Stimulated activated memory B cell treated with anti-CD40 and anti-IgM and Interleukin-4, amounts not matched to agents 10 μg/mL and 1 μg/mL and 100 μg/mL, for 72 hours (primary cell): ENCODE measurements around the gene BMAL2.

ENCODE experiments used
- ATAC-seq: fragments of 150-1000 bp; cut with Tn5 transposase; 2 replicates; pipeline ENCODE4 v1.10.0; 2021
- H3K27ac Mint-ChIP-seq: one replicate; pipeline ENCODE4 v1.8.0; 2022; ENCODE audit warnings: mild to moderate bottlenecking, mixed read lengths
- H3K27me3 Mint-ChIP-seq: one replicate; pipeline ENCODE4 v1.8.0; 2022; ENCODE audit warnings: mixed read lengths
- H3K36me3 Mint-ChIP-seq: one replicate; pipeline ENCODE4 v1.8.0; 2022; ENCODE audit warnings: mixed read lengths
- H3K4me1 Mint-ChIP-seq: one replicate; pipeline ENCODE4 v1.8.0; 2022; ENCODE audit warnings: mixed read lengths
- H3K4me3 Mint-ChIP-seq: one replicate; pipeline ENCODE4 v1.8.0; 2022; ENCODE audit warnings: mild to moderate bottlenecking, moderate library complexity, mixed read lengths
- H3K9me3 Mint-ChIP-seq: one replicate; pipeline ENCODE4 v1.8.0; 2022; ENCODE audit warnings: mixed read lengths

Gene BMAL2, protein sequence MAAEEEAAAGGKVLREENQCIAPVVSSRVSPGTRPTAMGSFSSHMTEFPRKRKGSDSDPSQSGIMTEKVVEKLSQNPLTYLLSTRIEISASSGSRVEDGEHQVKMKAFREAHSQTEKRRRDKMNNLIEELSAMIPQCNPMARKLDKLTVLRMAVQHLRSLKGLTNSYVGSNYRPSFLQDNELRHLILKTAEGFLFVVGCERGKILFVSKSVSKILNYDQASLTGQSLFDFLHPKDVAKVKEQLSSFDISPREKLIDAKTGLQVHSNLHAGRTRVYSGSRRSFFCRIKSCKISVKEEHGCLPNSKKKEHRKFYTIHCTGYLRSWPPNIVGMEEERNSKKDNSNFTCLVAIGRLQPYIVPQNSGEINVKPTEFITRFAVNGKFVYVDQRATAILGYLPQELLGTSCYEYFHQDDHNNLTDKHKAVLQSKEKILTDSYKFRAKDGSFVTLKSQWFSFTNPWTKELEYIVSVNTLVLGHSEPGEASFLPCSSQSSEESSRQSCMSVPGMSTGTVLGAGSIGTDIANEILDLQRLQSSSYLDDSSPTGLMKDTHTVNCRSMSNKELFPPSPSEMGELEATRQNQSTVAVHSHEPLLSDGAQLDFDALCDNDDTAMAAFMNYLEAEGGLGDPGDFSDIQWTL

DNA sequence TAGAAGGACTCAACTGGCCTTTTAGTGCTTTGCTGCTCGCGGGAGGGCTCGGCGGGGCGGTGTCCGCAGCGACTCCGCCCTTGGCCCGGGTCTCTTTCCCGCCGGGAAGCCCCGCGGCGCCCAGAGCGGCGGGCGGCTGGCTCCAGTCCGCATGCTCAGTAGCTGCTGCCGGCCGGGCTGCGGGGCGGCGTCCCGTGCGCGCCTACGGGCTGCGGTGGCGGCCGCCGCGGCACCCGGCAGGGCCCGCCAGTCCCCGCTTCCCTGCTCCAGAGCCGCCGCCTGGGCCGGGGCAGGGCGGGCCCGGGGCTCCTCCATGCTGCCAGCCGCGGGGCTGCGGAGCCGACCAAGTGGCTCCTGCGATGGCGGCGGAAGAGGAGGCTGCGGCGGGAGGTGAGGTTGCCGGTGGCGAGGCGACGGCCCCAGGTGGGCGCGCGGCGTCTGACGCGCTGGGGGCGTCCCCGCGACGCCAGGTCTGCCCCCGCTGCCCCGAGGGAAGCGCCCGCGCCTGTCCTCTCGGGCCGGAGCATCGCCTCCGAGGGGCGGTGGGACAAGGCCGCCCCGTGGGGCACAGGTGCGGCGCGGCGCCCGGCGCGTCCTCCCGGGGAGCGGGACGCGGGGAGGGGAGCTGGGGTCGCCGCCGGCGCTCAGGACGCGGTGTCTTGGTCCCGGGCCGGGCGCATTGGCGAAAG lies at the start of gene BMAL2:
Gene BMAL2 (plus strand): TSS at position 123 of the 689 bp plus-strand sequence. CDS start 237 bp downstream, at position 360.
- Mint-ChIP-seq H3K27ac (peak within 1 kb of the TSS; percentile 88), H3K36me3 (peaks cover 7% of the 10 kb centered on the region), H3K4me1 (peaks cover 44% of the 10 kb centered on the region), H3K4me3 (peak within 1 kb of the TSS; percentile 97), H3K27me3 (peaks cover 16% of the 10 kb centered on the region), H3K9me3 (no peaks in the 10 kb centered on the region)
- ATAC-seq, result peak; percentile 69

DNA sequence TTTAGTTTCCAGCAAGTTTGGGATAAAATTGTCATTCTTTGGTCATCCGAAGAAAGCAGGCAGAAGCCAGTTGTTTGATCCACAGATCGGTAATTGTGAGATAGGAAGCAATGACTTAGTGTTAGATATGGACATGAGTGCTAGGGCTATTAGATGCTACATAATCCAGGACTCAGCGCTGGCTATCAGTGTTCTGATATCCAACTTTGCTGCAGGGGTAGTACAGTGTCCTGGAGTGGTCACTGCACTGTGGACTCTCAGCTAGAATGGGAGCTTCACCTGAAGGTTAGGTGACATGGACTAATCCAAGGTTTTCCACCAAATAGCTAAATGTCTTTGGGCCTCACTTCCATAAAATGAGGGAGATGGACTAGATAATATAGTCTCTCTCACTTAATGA lies 48.6 kb upstream of the BMAL2 start:
- no peaks in the 10 kb centered on the region for H3K9me3 Mint-ChIP-seq
- no peaks in the 10 kb centered on the region for H3K27me3 Mint-ChIP-seq
- no peak overlapping the region for H3K4me3 Mint-ChIP-seq
- ATAC-seq, result no peak
- H3K36me3 Mint-ChIP-seq, result peaks cover 15% of the 10 kb centered on the region
- no peak overlapping the region for H3K27ac Mint-ChIP-seq
- H3K4me1 Mint-ChIP-seq, result peaks cover 33% of the 10 kb centered on the region

DNA sequence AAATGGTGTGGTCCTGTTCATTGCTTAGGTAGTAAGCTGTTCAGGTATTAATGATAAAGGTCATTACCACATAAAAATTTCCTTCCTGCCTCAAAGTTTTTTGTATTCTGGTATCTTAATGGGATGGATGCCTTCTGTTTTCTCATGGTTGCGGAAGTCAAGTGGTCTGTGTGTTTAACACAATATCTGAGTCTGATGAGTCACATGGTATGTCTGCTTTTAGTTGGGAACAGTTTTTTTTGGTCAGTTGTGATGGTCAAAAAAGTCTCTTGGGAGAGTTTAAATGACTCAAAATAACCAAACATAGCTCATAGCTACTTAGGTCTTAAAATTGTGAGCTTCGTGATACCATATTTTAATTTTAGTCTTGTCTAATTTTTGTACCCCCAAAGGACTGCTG lies 47.9 kb upstream of the BMAL2 start:
- Mint-ChIP-seq H3K27me3 (no peaks in the 10 kb centered on the region), H3K4me1 (peaks cover 37% of the 10 kb centered on the region), H3K36me3 (peaks cover 15% of the 10 kb centered on the region), H3K27ac (peak overlapping the region; percentile 33), H3K9me3 (no peaks in the 10 kb centered on the region), H3K4me3 (no peak overlapping the region)
- peak; percentile 51 for ATAC-seq

DNA sequence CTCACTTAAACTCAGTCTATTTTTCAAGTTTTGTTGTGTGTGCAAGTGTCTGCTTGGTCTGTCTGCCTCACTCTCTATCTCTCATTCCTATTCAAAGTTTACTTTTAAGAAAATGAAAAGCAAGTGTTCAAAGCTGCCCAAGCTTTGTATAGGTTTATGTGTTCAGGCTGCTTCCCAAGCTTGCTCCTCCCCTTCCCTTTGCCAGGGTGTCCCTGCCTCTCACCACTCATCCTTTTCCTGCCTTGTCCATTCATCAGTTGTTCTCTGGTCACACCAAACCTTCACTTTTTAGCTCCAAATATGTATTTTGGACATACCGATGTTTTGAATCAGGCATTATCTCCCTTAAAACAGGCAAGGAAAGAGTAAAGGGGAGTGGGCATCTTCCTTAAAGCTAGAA lies 47.2 kb upstream of the BMAL2 start:
- H3K27me3 Mint-ChIP-seq, result no peaks in the 10 kb centered on the region
- no peak overlapping the region for H3K4me3 Mint-ChIP-seq
- H3K36me3 Mint-ChIP-seq, result peaks cover 15% of the 10 kb centered on the region
- no peaks in the 10 kb centered on the region for H3K9me3 Mint-ChIP-seq
- H3K27ac Mint-ChIP-seq, result peak overlapping the region; percentile 44
- no peak for ATAC-seq
- H3K4me1 Mint-ChIP-seq, result peaks cover 40% of the 10 kb centered on the region

DNA sequence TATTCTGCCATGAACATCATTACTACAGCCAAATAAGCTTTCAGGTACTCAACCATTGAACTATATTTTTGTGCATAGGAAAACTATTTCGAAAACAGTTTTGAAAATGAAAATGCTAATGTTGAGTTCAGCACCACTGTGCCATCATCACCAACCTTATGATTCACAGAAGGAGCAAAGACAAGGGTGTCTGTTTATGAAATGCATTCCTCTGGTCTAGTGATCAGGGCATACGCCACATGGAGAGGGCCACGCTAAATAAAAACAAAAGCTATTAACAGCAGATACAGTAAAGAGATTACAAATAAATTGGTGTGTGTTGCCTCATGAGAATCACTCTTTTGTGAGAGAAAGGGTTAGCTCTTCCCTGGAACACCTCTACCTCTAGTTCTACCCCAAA lies 43.2 kb upstream of the BMAL2 start:
- Mint-ChIP-seq H3K27me3 (no peaks in the 10 kb centered on the region), H3K36me3 (peaks cover 29% of the 10 kb centered on the region), H3K9me3 (no peaks in the 10 kb centered on the region), H3K27ac (no peak overlapping the region), H3K4me1 (peaks cover 54% of the 10 kb centered on the region), H3K4me3 (no peak overlapping the region)
- ATAC-seq, result no peak

DNA sequence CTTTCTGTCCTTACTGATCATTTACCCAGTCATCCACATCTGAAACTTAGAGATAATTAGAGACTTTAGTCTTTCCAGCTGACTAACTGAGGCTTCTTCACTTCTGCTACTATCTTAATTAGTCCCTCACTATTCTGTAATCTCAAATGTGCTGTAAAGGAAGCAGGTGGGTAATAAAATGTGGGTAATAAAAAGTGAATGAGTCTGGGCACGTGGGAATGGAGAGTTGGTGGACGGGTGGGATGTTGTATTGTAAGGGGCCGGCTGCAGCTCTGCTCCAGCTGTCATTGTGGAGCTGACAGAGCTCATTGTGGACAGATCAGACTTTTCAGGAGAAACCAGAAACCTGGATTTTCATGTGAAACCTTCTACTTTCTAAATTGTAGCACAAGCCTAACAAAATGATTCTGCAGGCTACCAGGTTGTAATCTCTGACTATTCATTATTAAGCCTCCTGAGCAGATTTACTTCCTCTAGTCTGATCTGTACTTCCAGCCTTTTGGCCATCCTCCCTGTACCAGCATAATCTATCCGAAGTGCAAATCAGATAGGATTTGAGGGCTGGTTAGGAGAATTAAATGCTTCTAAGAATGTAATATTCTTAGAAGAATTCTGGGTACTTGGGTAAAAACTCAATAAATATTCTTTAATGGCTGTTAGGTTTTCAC lies 42.0 kb upstream of the BMAL2 start:
- H3K9me3 Mint-ChIP-seq, result no peaks in the 10 kb centered on the region
- no peaks in the 10 kb centered on the region for H3K27me3 Mint-ChIP-seq
- ATAC-seq, result no peak
- H3K4me1 Mint-ChIP-seq, result peaks cover 49% of the 10 kb centered on the region
- peak overlapping the region; percentile 29 for H3K27ac Mint-ChIP-seq
- no peak overlapping the region for H3K4me3 Mint-ChIP-seq
- peaks cover 25% of the 10 kb centered on the region for H3K36me3 Mint-ChIP-seq

DNA sequence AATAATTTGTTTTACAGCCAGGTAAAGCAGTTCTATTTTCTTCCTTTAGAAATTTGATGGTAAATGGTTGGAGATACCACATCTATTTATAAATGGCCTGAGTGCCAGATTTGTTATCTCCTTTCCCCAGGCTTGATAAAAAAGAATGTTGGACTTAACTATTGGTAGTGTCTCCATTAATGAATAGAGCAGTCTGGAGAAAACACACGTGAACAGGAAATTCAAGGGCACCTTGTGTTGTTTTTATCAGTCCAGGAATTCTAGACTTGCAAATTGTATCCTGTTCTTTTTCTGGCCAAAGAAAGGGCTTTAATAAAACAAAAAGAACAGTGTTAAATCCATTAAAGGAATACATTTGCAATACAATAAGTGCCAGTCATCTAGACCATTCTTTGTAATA lies 40.8 kb upstream of the BMAL2 start:
- H3K9me3 Mint-ChIP-seq, result no peaks in the 10 kb centered on the region
- H3K4me1 Mint-ChIP-seq, result peaks cover 45% of the 10 kb centered on the region
- peaks cover 20% of the 10 kb centered on the region for H3K36me3 Mint-ChIP-seq
- no peak for ATAC-seq
- H3K27ac Mint-ChIP-seq, result no peak overlapping the region
- no peaks in the 10 kb centered on the region for H3K27me3 Mint-ChIP-seq
- no peak overlapping the region for H3K4me3 Mint-ChIP-seq

DNA sequence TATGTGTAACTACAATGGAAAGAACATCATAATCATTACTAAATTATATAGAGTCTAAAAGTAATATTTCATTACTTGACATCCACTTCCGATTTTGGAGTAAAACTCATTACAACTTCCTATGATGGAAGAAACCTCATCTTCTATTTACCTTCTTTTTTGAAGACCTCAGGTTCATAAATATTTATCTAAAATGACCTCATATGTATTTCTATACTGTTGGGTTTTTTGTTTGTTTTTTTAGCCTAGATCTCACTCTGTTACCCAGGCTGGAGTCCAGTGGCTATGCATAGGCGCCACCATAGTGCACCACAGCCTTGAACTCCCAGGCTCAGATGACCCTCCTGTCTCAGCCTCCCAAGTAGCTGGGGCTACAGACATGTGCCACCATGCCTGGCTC lies 39.9 kb upstream of the BMAL2 start:
- no peak for ATAC-seq
- no peak overlapping the region for H3K27ac Mint-ChIP-seq
- no peaks in the 10 kb centered on the region for H3K27me3 Mint-ChIP-seq
- peaks cover 45% of the 10 kb centered on the region for H3K4me1 Mint-ChIP-seq
- peaks cover 18% of the 10 kb centered on the region for H3K36me3 Mint-ChIP-seq
- H3K4me3 Mint-ChIP-seq, result no peak overlapping the region
- H3K9me3 Mint-ChIP-seq, result no peaks in the 10 kb centered on the region

DNA sequence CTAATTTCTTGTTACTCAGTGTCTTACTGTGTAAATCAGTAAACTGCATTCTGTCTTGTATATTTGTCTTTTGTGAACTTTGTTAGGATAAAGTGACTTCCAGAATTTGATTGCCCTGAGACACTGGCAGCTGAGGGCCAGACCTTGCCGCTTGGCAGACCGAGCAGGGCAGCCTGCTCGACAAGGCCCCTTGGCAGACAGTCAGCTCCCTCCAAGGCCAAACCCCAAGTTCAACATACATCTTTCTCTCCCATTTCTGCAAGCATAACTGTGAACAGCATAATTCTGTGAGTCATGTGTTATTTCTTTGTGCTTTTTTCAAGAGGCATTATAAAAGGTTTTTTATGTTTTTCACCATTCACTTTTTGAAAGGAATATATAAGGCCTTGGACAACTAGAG lies 39.2 kb upstream of the BMAL2 start:
- peaks cover 49% of the 10 kb centered on the region for H3K4me1 Mint-ChIP-seq
- H3K27ac Mint-ChIP-seq, result no peak overlapping the region
- peaks cover 23% of the 10 kb centered on the region for H3K36me3 Mint-ChIP-seq
- H3K27me3 Mint-ChIP-seq, result no peaks in the 10 kb centered on the region
- ATAC-seq, result no peak
- no peaks in the 10 kb centered on the region for H3K9me3 Mint-ChIP-seq
- H3K4me3 Mint-ChIP-seq, result no peak overlapping the region

DNA sequence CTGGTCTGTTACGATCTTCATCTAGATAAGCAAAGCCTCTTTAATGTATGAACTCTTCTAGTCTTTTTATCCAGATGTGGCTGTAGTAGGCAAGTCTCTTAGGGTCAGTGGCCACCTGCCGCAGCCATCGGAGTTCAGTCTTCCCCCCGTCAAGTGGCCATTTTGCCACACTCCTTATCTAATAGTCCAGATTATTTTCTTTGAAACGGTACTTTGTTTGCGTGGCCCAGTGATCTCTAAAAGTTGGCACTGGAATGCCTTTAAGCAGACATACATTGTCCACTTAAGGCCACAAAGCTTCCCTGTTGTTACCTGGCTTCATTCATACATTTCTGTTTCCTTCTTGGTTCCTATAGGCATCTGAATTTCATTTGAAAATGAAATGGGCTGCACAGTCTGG lies 36.0 kb upstream of the BMAL2 start:
- Mint-ChIP-seq H3K9me3 (no peaks in the 10 kb centered on the region), H3K27me3 (no peaks in the 10 kb centered on the region), H3K4me3 (no peak overlapping the region), H3K36me3 (peaks cover 40% of the 10 kb centered on the region), H3K27ac (no peak overlapping the region), H3K4me1 (peaks cover 27% of the 10 kb centered on the region)
- no peak for ATAC-seq

DNA sequence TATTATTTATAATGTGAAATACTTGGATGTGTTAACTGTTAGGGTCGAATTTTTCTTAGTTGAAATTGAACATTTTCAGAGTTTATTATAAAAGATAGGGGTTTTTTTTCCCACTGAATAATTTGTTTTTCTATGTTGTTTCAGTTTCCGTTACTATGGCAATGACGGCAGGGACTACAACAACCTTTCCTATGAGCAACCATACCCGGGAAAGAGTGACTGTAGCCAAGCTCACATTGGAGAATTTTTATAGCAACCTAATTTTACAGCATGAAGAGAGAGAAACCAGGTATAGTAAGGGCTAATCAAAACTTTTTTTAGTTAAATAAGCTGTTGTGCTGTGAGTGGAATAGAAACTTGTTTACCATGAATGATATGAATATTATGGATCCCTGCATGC lies 35.1 kb upstream of the BMAL2 start:
- no peaks in the 10 kb centered on the region for H3K9me3 Mint-ChIP-seq
- H3K36me3 Mint-ChIP-seq, result peaks cover 40% of the 10 kb centered on the region
- no peak for ATAC-seq
- no peak overlapping the region for H3K4me3 Mint-ChIP-seq
- H3K4me1 Mint-ChIP-seq, result peaks cover 26% of the 10 kb centered on the region
- H3K27me3 Mint-ChIP-seq, result no peaks in the 10 kb centered on the region
- H3K27ac Mint-ChIP-seq, result no peak overlapping the region

DNA sequence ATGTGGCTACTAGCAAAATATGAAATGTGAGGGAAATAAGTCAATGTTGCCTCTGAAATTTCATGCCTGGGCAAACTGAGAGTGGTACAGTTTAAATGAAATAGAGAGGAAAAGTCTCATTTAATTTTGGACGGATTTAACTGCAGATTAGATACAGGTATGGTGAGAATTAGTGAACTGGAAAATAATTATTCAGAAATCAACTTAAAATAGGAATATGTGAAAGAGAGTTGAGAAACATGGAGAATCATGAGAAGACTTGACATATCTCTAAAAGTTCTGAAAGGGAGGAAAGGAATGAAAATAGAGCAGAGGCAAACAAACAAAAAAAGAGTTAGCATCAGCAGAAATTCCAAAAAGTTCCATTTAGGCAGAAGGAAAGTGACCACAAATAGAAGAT lies 33.5 kb upstream of the BMAL2 start:
- Mint-ChIP-seq H3K4me1 (peaks cover 18% of the 10 kb centered on the region), H3K27me3 (no peaks in the 10 kb centered on the region), H3K4me3 (no peak overlapping the region), H3K9me3 (no peaks in the 10 kb centered on the region), H3K36me3 (peaks cover 44% of the 10 kb centered on the region), H3K27ac (peak overlapping the region; percentile 58)
- no peak for ATAC-seq

DNA sequence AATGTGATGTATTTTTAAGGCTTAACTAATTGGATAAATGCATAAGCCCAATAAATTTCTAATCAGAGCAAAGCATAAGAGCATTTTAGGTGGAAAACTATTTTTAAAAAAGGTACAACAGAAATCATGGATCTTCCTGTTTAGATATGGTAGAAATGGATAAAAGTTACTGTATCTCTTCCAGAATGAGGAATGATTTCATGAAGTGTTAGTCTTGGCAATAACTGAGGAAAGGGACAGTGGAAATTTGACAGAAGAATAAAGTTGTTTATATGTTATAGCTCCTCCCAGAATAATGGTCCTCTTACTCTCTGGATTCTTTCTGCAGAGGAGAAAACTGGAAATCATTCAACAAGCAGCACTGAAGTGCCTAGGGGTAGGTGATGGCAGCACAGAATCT lies 32.4 kb upstream of the BMAL2 start:
- Mint-ChIP-seq H3K4me1 (peaks cover 13% of the 10 kb centered on the region), H3K36me3 (peaks cover 44% of the 10 kb centered on the region), H3K4me3 (no peak overlapping the region), H3K9me3 (no peaks in the 10 kb centered on the region), H3K27ac (peak overlapping the region; percentile 50), H3K27me3 (no peaks in the 10 kb centered on the region)
- no peak for ATAC-seq

DNA sequence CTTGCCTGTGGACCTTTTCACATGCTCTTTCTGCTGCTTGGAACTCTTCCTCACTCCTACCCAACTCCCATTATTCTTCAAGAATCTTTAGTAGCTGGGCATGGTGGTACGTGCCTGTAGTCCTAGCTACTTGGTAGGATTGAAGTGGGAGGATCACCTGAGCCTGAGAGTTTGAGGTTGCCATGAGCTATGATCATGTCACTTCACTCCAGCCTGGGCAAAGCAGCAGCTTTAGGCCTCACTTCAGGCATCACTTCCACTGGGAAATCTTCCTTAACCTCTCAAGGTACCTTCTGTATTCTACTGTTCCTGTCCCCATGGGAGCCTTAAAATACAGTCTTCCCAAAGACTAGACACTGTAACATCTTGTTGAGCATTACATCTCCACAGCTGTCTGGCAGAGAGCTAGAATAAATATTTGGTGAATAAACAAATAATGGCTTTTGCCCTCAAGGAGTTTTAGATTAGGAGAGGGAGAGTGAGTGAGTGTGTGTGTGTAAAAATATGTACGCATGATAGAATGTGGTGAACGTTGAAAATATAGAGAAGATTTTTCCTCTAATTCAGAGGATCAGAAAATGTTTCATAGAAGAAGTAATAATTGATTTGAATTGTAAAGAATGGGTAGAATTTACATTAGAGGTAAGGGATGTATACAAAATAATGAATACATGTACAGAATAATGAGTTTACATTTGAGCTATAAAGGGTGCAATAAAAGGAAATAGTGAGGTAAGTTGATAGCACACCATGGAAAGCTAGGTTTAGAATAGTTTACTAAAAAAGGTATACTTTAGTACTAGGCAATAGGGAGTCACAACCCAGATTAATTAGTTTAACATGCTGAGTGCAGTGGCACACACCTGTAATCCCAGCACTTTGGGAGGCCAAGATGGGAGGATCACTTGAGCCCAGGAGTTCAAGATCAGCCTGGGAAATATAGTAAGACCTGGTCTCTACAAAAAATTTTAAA lies 29.2 kb upstream of the BMAL2 start:
- Mint-ChIP-seq H3K4me1 (peaks cover 3% of the 10 kb centered on the region), H3K27me3 (no peaks in the 10 kb centered on the region), H3K36me3 (peaks cover 35% of the 10 kb centered on the region), H3K27ac (no peak overlapping the region), H3K9me3 (no peaks in the 10 kb centered on the region), H3K4me3 (no peak overlapping the region)
- no peak for ATAC-seq
